WTC11 (cell line): ENCODE data around the gene C15orf61. TPM values are rescaled to one million over a fixed set of nuclear protein-coding genes. Genes with fewer than 3 reads are reported as not detected.

Experiments used
- ATAC-seq: fragments of 200-7000 bp; cut with Tn5 transposase; 2 replicates; pipeline ENCODE4 v1.10.0; 2021; ENCODE audit warnings: mild to moderate bottlenecking, moderate library complexity
- CTCF ChIA-PET: fragments of 300-600 bp; sonication (Branson Sonifier 250); formaldehyde crosslinking; loops from one replicate; lab custom pipeline; 2021; ENCODE audit warnings: antibody characterized with exemption; lab: Charles Lee
- POLR2A ChIA-PET: fragments of 350-600 bp; sonication (Branson Sonifier 250); formaldehyde crosslinking; loops from one replicate; lab custom pipeline; 2021; ENCODE audit warnings: antibody characterized with exemption; lab: Charles Lee
- DNase-seq: peaks from one replicate; pipeline ENCODE4 v3.0.0; 2021; ENCODE audit warnings: low spot score
- H3K27ac Mint-ChIP-seq: 2 replicates; pipeline ENCODE4 v1.8.0; 2021; ENCODE audit warnings: mixed read lengths
- H3K27me3 Mint-ChIP-seq: 2 replicates; pipeline ENCODE4 v1.8.0; 2021; ENCODE audit warnings: low read depth, mild to moderate bottlenecking, moderate library complexity, mixed read lengths
- H3K36me3 Mint-ChIP-seq: 2 replicates; pipeline ENCODE4 v1.8.0; 2021; ENCODE audit warnings: mixed read lengths
- H3K4me1 Mint-ChIP-seq: 2 replicates; pipeline ENCODE4 v1.8.0; 2022; ENCODE audit warnings: mixed read lengths
- H3K4me3 Mint-ChIP-seq: 2 replicates; pipeline ENCODE4 v1.8.0; 2021; ENCODE audit warnings: mild to moderate bottlenecking, moderate library complexity, mixed read lengths
- H3K9me3 Mint-ChIP-seq: 2 replicates; pipeline ENCODE4 v1.8.0; 2021; ENCODE audit warnings: mixed read lengths
- ETV6 ChIP-seq: sonication (generic); formaldehyde crosslinking; IDR thresholded peaks from 2 replicates; pipeline ENCODE4 v1.8.1; 2022; ENCODE audit warnings: mild to moderate bottlenecking, missing genetic modification reagents
- FOXJ3 ChIP-seq: sonication (generic); formaldehyde crosslinking; IDR thresholded peaks from 2 replicates; pipeline ENCODE4 v1.9.0; 2021; ENCODE audit warnings: missing genetic modification reagents, mild to moderate bottlenecking, borderline replicate concordance
- HMGA2 ChIP-seq: fragments of 250-450 bp; sonication (Bioruptor Pico); IDR thresholded peaks from 2 replicates; pipeline ENCODE4 v1.4.0; 2021; ENCODE audit warnings: mild to moderate bottlenecking, moderate library complexity
- KAT7 ChIP-seq: sonication (generic); formaldehyde crosslinking; IDR thresholded peaks from 2 replicates; pipeline ENCODE4 v1.8.1; 2023; ENCODE audit warnings: missing genetic modification reagents, mild to moderate bottlenecking, borderline replicate concordance
- SOX15 ChIP-seq: fragments of 250-450 bp; sonication (Bioruptor Pico); IDR thresholded peaks from 2 replicates; pipeline ENCODE4 v1.9.0; 2021; ENCODE audit warnings: mild to moderate bottlenecking
- SP1 ChIP-seq: sonication (generic); formaldehyde crosslinking; conservative IDR thresholded peaks from 2 replicates; pipeline ENCODE4 v1.8.1; 2022; ENCODE audit warnings: missing genetic modification reagents
- TCF7 ChIP-seq: sonication (generic); formaldehyde crosslinking; IDR thresholded peaks from 2 replicates; pipeline ENCODE4 v1.8.0; 2022; ENCODE audit warnings: mild to moderate bottlenecking, low read depth, missing genetic modification reagents, moderate library complexity
- TEAD4 ChIP-seq: sonication (generic); formaldehyde crosslinking; IDR thresholded peaks from 2 replicates; pipeline ENCODE4 v1.8.0; 2022; ENCODE audit warnings: mild to moderate bottlenecking, missing genetic modification reagents
- ZBTB43 ChIP-seq: sonication (generic); formaldehyde crosslinking; IDR thresholded peaks from 2 replicates; pipeline ENCODE4 v1.8.1; 2023; ENCODE audit warnings: mild to moderate bottlenecking, missing genetic modification reagents
- ZNF532 ChIP-seq: fragments of 250-450 bp; sonication (Bioruptor Pico); IDR thresholded peaks from 2 replicates; pipeline ENCODE4 v1.9.0; 2021; ENCODE audit warnings: mild to moderate bottlenecking, borderline replicate concordance
- ZSCAN18 ChIP-seq: fragments of 250-450 bp; sonication (Bioruptor Pico); IDR thresholded peaks from 2 replicates; pipeline ENCODE4 v2.1.2; 2022; ENCODE audit warnings: mild to moderate bottlenecking, moderate library complexity
- total RNA-seq: library from RNA; stranded (reverse); gene quantifications from 3 replicates; pipeline ENCODE4 v1.2.3, GENCODE V29; 2021
- TF ChIP-seq, protein P1 (sequence below): fragments of 200-600 bp; IDR thresholded peaks from 2 replicates; pipeline ENCODE4 v1.8.0; 2022; ENCODE audit warnings: antibody characterized with exemption
- TF ChIP-seq, protein P2 (sequence below): fragments of 250-450 bp; sonication (Bioruptor Pico); conservative IDR thresholded peaks from 2 replicates; pipeline ENCODE4 v1.9.0; 2021; ENCODE audit warnings: mild to moderate bottlenecking
- TF ChIP-seq, protein P3 (sequence below): sonication (generic); formaldehyde crosslinking; IDR thresholded peaks from 2 replicates; pipeline ENCODE4 v1.8.1; 2023; ENCODE audit warnings: mild to moderate bottlenecking, missing genetic modification reagents, moderate library complexity
- TF ChIP-seq, protein P4 (sequence below): sonication (generic); formaldehyde crosslinking; IDR thresholded peaks from 2 replicates; pipeline ENCODE4 v1.8.1; 2022; ENCODE audit warnings: low read depth, missing genetic modification reagents, borderline replicate concordance
- TF ChIP-seq, protein P5 (sequence below): sonication (generic); formaldehyde crosslinking; IDR thresholded peaks from 2 replicates; pipeline ENCODE4 v1.8.1; 2022; ENCODE audit warnings: mild to moderate bottlenecking, moderate library complexity, missing genetic modification reagents
- TF ChIP-seq, protein P6 (sequence below): sonication (generic); formaldehyde crosslinking; IDR thresholded peaks from 2 replicates; pipeline ENCODE4 v1.8.0; 2023; ENCODE audit warnings: missing genetic modification reagents, mild to moderate bottlenecking, borderline replicate concordance

Gene C15orf61
- total RNA-seq, 1 experiment from 2014 or later: 3.3 TPM

DNA sequence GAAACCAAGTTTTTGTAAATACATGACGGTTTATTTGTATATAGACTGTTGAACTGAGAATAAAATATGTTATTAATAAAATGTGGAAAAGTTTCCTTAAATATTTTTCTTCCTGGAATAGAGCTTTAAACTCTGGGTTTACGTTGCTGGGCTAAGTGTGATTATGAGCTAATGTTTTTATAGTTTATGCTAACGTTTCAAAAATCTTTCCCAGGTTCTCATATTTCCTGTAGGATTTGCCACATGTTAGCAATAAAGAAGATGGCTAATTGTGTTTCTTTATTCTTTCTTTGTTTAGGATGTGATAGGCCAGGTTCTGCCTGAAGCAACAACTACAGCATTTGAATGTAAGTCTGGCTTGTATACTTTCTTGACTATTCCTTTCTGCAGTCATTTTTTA is 28.8 kb downstream of the C15orf61 start:
- H3K27ac Mint-ChIP-seq: no peak overlapping the region; the same call in 1 of the 2 replicates
- H3K4me3 Mint-ChIP-seq: no peak overlapping the region
- ChIA-PET CTCF (interaction anchor here (0.5 kb wide), 1 partner anchor 93 kb away, joined by 3 read pairs; no protein-coding TSS in a partner anchor), POLR2A (no interaction called here)
- no peaks in the 10 kb centered on the region for H3K27me3 Mint-ChIP-seq
- ATAC-seq (no peak), DNase-seq (no peak)
- peaks cover 9% of the 10 kb centered on the region; the same call in 1 of the 2 replicates for H3K36me3 Mint-ChIP-seq
- peaks cover 26% of the 10 kb centered on the region for H3K4me1 Mint-ChIP-seq
- H3K9me3 Mint-ChIP-seq: no peaks in the 10 kb centered on the region
- TF ChIP-seq ZSCAN18: no peak
- no peak for TF ChIP-seq ETV6 (CRISPR knock-in tag)
- TF ChIP-seq, protein P1, sequence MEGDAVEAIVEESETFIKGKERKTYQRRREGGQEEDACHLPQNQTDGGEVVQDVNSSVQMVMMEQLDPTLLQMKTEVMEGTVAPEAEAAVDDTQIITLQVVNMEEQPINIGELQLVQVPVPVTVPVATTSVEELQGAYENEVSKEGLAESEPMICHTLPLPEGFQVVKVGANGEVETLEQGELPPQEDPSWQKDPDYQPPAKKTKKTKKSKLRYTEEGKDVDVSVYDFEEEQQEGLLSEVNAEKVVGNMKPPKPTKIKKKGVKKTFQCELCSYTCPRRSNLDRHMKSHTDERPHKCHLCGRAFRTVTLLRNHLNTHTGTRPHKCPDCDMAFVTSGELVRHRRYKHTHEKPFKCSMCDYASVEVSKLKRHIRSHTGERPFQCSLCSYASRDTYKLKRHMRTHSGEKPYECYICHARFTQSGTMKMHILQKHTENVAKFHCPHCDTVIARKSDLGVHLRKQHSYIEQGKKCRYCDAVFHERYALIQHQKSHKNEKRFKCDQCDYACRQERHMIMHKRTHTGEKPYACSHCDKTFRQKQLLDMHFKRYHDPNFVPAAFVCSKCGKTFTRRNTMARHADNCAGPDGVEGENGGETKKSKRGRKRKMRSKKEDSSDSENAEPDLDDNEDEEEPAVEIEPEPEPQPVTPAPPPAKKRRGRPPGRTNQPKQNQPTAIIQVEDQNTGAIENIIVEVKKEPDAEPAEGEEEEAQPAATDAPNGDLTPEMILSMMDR: no peak
- TF ChIP-seq, protein P2, sequence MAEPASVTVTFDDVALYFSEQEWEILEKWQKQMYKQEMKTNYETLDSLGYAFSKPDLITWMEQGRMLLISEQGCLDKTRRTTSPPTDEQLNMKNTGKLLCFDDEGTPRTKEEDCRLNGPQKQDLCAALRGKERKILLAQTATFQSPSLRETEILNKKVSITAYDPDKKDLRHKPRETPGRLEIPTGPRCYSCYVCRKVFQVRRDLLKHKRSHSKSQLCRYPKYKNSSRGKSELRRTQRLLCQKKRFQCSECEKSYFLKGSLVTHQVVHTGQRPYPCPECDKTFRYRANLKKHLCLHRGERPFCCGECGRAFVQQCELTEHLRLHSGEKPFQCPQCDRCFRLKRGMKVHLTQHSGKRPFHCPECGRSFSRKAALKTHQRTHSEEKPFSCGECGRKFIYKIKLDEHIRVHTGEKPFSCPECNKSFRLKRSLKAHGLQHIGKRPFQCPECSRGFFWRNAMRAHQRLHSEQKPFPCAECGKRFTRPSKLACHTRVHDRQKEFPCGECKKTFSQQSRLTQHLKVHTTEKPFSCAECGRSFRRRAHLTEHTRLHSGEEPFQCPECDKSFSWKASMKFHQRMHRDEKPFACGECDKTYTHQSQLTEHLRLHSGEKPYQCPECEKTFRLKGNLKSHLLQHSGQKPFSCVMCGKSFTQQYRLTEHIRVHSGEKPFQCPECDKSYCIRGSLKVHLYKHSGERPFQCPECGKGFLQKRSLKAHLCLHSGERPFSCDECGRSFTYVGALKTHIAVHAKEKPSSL (CRISPR knock-in tag): no peak
- TF ChIP-seq, protein P3, sequence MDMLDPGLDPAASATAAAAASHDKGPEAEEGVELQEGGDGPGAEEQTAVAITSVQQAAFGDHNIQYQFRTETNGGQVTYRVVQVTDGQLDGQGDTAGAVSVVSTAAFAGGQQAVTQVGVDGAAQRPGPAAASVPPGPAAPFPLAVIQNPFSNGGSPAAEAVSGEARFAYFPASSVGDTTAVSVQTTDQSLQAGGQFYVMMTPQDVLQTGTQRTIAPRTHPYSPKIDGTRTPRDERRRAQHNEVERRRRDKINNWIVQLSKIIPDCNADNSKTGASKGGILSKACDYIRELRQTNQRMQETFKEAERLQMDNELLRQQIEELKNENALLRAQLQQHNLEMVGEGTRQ (CRISPR knock-in tag): no peak
- no peak for TF ChIP-seq TEAD4 (CRISPR knock-in tag)
- no peak for TF ChIP-seq SOX15 (CRISPR knock-in tag)
- no peak for TF ChIP-seq SP1 (CRISPR knock-in tag)
- TF ChIP-seq, protein P4, sequence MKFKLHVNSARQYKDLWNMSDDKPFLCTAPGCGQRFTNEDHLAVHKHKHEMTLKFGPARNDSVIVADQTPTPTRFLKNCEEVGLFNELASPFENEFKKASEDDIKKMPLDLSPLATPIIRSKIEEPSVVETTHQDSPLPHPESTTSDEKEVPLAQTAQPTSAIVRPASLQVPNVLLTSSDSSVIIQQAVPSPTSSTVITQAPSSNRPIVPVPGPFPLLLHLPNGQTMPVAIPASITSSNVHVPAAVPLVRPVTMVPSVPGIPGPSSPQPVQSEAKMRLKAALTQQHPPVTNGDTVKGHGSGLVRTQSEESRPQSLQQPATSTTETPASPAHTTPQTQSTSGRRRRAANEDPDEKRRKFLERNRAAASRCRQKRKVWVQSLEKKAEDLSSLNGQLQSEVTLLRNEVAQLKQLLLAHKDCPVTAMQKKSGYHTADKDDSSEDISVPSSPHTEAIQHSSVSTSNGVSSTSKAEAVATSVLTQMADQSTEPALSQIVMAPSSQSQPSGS: no peak
- TF ChIP-seq, protein P5, sequence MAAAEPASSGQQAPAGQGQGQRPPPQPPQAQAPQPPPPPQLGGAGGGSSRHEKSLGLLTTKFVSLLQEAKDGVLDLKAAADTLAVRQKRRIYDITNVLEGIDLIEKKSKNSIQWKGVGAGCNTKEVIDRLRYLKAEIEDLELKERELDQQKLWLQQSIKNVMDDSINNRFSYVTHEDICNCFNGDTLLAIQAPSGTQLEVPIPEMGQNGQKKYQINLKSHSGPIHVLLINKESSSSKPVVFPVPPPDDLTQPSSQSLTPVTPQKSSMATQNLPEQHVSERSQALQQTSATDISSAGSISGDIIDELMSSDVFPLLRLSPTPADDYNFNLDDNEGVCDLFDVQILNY (CRISPR knock-in tag): no peak
- TF ChIP-seq, protein P6, sequence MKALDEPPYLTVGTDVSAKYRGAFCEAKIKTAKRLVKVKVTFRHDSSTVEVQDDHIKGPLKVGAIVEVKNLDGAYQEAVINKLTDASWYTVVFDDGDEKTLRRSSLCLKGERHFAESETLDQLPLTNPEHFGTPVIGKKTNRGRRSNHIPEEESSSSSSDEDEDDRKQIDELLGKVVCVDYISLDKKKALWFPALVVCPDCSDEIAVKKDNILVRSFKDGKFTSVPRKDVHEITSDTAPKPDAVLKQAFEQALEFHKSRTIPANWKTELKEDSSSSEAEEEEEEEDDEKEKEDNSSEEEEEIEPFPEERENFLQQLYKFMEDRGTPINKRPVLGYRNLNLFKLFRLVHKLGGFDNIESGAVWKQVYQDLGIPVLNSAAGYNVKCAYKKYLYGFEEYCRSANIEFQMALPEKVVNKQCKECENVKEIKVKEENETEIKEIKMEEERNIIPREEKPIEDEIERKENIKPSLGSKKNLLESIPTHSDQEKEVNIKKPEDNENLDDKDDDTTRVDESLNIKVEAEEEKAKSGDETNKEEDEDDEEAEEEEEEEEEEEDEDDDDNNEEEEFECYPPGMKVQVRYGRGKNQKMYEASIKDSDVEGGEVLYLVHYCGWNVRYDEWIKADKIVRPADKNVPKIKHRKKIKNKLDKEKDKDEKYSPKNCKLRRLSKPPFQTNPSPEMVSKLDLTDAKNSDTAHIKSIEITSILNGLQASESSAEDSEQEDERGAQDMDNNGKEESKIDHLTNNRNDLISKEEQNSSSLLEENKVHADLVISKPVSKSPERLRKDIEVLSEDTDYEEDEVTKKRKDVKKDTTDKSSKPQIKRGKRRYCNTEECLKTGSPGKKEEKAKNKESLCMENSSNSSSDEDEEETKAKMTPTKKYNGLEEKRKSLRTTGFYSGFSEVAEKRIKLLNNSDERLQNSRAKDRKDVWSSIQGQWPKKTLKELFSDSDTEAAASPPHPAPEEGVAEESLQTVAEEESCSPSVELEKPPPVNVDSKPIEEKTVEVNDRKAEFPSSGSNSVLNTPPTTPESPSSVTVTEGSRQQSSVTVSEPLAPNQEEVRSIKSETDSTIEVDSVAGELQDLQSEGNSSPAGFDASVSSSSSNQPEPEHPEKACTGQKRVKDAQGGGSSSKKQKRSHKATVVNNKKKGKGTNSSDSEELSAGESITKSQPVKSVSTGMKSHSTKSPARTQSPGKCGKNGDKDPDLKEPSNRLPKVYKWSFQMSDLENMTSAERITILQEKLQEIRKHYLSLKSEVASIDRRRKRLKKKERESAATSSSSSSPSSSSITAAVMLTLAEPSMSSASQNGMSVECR (CRISPR knock-in tag): no peak
- TF ChIP-seq ZBTB43 (CRISPR knock-in tag): no peak
- no peak for TF ChIP-seq FOXJ3 (CRISPR knock-in tag)
- TF ChIP-seq ZNF532: no peak
- TF ChIP-seq KAT7 (CRISPR knock-in tag): no peak
- TF ChIP-seq HMGA2: no peak
- TF ChIP-seq TCF7 (CRISPR knock-in tag): no peak
